AG04449 (cell line): ENCODE measurements around the gene NLRC4.

Experiments
- CTCF ChIA-PET: fragments of 350-600 bp; formaldehyde crosslinking; extraction: SDS; loops from one replicate; lab custom pipeline; 2021; ENCODE audit warnings: antibody characterized with exemption; lab: Yijun Ruan, JAX
- POLR2A ChIA-PET: fragments of 400-600, 350-600 bp; formaldehyde crosslinking; extraction: SDS; loops from one replicate; lab custom pipeline; 2020; ENCODE audit warnings: antibody characterized with exemption, inconsistent platforms; lab: Yijun Ruan, JAX
- DNase-seq: peaks from one replicate; pipeline ENCODE4 v3.0.0-alpha.2; 2010; ENCODE audit warnings: low read depth, low spot score
- H3K4me3 ChIP-seq: 2 replicates; pipeline ENCODE4 v1.5.1; 2011; ENCODE audit warnings: low read depth, mild to moderate bottlenecking, control low read depth, low read length
- CTCF ChIP-seq: IDR thresholded peaks from one replicate; pipeline ENCODE4 v1.5.1; 2011; ENCODE audit warnings: mild to moderate bottlenecking, moderate library complexity, low read length, control low read depth, inconsistent platforms; ENCODE audit not compliant: insufficient read depth; ENCODE audit errors: missing control alignments

NLRC4 gene

DNA sequence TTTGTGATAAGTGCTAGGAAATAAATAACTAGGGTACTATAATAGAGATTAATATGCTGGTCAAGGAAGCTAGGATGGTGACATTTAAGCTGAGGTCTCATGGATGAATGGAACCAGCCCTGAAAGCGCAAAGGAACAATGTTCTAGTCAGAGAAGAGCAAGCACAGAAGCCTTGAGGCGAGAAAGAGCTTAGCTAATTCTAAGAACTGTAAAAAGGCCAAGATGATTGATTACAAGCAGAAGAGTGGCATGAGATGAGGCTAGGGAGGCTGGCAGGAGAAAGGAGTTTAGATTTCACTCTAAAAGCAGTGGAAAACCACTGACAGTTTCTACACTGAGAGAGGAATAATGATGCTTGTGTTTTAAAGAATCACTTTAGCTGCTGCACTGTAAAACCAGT lies 9.6 kb upstream of the NLRC4 start:
- ChIA-PET POLR2A (no interaction called here), CTCF (no interaction called here)
- no peak overlapping the region for H3K4me3 ChIP-seq
- DNase-seq, result no peak
- TF ChIP-seq CTCF, result no peak

DNA sequence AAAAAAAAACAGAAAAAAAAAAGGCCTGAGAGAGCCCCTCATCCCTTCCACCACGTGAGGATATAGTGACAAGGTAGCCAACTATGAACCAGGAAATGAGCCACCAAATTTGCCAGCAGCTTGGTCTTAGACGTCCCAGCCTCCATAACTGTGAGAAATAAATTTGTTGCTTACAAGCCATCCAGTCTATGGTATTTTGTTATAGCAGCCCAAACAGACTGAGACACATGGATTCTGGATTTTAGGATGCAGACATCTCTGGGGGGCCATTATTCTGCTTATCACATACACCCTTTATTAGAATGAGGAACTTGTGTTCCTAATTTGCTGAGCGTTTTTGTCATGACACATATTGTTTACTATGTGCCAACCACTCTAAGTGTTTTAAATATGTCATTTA lies 7.6 kb upstream of the NLRC4 start:
- no peak for TF ChIP-seq CTCF
- no peak overlapping the region for H3K4me3 ChIP-seq
- CTCF ChIA-PET, result no interaction called here
- no peak for DNase-seq
- POLR2A ChIA-PET, result no interaction called here

GRCh38 chr2:32271063-32271462 lies 6.4 kb upstream of the NLRC4 start:
- CTCF ChIA-PET, result no interaction called here

DNA sequence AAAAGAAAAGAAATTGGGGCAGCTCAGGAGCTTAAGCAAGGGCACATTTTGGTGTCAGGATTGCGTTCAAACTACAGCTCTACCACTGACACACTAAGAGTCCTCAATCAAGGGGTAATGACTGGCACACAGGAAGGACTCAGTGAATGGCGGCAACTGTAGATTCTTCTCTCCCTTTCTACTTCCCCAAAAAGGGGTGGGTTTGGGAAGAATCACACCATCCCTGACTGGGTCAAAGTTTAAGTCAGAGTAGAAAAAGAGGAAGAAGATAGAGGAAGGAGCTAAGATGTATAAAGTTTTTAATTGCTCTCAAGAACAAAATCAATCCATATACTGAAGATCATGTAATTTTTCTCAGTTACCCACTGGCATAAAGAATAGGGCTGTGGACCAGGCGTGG lies 2.6 kb downstream of the NLRC4 start:
- POLR2A ChIA-PET, result no interaction called here
- no peak for TF ChIP-seq CTCF

More at GRCh38 chr2:32271063-32271462, 6.4 kb upstream of the NLRC4 start:
- H3K4me3 ChIP-seq, result no peak overlapping the region
- POLR2A ChIA-PET, result no interaction called here
- DNase-seq, result no peak
- TF ChIP-seq CTCF, result no peak

GRCh38 chr2:32260376-32260775 lies 4.3 kb downstream of the NLRC4 start:
- POLR2A ChIA-PET, result no interaction called here
- TF ChIP-seq CTCF, result no peak
- no peak for DNase-seq
- CTCF ChIA-PET, result no interaction called here
- no peak overlapping the region for H3K4me3 ChIP-seq

More for the DNA sequence above, 2.6 kb downstream of the NLRC4 start:
- H3K4me3 ChIP-seq, result no peak overlapping the region
- CTCF ChIA-PET, result no interaction called here
- DNase-seq, result no peak

DNA sequence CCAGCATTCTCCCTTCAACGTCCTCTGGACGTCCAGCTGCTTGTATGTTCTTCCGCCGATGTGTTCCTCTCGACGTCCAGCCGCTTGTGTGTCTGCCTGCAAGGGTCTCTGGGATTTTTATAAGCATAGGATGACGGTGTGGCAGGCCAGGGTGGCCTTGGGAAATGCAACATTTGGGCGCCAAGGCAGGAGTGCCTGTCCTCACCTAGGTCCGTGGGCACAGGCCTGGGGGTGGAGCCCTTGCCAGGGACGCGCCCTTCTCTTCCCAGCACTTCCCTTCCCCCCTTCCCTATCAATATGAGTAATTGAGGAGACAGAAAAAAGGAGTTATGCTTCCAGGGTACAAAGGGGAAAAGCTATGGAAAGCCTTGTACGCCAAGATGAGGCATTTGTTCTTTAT lies 6.4 kb downstream of the NLRC4 start:
- POLR2A ChIA-PET, result no interaction called here
- CTCF ChIA-PET, result no interaction called here
- no peak overlapping the region for H3K4me3 ChIP-seq
- DNase-seq, result no peak
- TF ChIP-seq CTCF, result no peak
